ENCODE data around the gene FAM221B.

FAM221B gene

DNA sequence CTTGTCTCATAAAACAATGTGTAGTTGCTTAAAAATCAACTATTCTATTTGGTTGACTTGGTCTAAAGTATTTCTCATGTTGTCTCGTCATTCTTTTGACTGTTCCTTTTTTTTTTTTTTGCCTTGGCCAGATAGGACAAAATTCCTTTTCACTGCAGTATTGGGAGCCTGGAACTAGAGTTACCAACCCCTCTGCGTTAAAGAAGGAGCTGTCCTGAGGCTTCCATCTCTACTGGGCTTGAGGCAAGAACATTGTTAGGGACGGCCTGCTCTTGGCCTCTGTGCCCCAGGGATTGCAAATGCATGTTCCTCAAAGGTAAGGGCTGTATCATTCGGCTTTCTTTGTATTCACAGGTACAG, 38.5 kb downstream of the FAM221B start:
- DNase-seq = no peak

DNA sequence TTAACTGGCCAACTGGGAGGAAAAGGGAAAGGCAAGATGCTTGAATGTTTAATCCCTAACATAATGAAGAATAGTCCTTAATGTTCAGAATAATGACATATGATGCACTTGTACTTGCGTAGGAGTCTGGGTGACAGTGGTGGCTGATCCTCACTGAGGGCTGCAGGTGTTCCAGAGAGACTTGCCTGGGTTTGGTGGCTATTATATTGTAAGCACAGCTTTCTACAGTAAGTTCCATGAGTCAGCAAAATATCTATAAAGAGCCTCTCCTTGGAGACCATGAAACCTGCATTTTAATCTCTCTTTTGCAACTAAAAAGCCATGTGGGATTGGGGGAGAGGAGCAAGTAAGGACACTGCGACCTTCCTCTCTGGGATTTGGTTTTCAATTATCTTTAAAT, 39.0 kb downstream of the FAM221B start:
- DNase-seq = no peak

- DNase-seq = no peak
Observed at GRCh38 chr9:35783418-35783817, 45.1 kb downstream of the FAM221B start.

DNA sequence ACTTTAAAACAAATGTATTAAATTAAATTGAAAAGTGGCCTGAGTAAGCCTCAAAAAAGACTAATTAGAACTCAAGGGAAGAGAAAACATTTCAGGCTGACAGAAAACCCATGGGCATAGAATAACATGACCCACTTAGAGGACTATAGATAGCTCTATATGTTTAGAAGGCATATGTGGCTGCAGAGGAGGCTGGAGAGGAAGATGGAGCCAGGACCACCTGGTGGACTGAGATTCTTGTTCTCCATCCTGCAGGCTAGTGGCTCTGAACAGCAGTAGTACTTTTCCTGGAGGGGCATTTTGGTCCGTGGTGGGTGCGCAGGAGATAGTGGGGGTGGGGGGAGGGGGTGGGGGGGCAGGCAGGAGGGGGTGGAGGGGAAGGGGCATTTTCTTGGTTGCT, 47.5 kb downstream of the FAM221B start:
- DNase-seq = no peak

GRCh38 chr9:35778496-35778895, 50.0 kb downstream of the FAM221B start:
- no peak for DNase-seq

DNA sequence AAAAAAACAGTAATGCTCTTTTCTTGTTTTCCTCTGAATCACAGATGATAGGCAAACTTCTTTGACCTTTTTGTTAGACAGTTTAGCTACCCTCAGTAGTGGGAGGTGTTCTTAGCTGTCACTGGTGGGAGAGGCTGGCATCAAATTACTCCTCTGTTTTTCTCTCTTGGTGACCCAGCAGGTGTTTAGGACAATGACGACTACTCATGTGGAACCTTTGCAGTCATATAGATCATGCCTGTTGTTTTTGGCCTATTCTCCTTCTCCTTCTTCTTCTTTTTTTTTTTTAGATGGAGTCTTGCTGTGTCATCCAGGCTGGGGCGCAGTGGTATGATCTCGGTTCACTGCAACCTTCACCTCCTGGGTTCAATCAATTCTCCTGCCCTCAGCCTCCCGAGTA, 52.5 kb downstream of the FAM221B start:
- peak; percentile 68 for DNase-seq

GRCh38 chr9:35774907-35775635, 53.5 kb downstream of the FAM221B start:
- DNase-seq = no peak

DNA sequence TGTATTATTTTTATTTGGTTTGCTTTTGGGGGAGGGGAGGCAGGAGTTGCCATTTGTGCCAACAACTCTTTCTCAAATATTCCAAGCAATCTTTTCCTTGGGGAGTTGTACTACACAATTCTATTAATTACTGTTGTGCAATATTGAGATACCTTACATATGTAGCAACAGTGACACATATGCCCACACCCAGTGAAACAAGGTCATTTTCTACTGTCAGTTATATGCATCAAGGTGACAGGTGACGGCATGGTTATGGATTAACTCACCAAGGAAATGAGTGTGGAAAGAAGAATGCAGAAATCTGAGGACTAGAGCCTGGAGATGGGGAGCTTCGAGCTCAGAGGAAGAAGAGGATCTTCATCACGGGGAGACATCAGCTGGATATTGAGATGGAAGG, 56.6 kb downstream of the FAM221B start:
- DNase-seq = no peak

DNA sequence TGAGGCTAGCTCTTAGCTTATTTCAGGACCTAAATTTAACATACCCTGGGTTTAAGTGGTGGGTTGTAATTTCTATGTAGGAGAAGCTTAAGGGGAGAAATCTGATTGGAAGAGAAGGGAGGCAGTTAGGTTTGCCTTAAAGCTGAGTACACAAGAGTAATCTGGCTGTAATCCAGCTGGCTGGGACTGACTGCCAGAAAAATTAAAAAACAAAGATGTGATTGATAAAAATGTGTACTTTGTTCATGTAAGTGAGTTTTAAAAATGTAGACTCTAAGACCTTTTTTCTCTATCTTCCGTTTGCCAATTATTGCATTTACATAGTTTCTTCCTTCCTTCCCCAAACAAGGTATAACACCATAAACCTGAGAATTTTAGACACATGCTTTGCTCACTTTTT, 57.0 kb downstream of the FAM221B start:
- no peak for DNase-seq

DNA sequence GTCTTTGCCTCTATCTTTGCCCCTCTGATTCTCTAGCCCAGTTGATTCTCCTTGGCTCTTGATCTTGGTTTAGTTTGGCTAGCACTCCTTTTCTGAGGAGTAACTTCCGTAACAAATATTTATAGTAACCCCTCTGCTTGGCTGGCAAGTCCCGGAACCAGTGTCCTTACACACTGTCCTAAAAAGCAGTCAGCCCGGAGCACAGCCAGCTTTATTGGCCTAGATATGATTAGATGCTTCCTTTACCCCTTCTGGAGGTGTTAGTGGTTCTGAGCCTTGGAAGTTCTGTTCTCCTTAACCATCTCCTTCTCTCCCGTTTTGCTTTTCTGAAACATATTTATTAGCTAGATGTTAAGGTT, 57.5 kb downstream of the FAM221B start:
- no peak for DNase-seq

DNA sequence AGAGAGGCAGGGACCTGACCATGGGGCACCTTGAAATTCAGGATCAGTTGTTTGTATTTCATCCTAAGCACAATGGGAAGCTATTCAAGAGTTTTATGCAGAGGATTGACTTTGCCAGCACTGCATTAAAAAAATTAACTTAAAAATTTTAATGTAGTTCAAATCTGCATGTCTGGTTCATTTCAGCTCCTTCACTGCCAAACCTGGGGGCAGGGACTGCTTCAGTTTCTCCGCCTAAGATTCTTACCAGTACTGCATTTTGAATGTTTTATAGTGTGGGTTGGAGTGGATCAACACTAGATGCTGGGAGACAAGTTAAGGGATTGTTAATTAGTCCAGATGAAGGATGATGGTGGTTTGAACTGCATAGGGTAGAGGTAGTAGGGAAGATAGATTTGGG, 58.8 kb downstream of the FAM221B start:
- no peak for DNase-seq

- DNase-seq = no peak
Observed at GRCh38 chr9:35767458-35767857, 61.1 kb downstream of the FAM221B start.

GRCh38 chr9:35766997-35767396, 61.5 kb downstream of the FAM221B start:
- DNase-seq = no peak
